ENCODE measurements around the gene HBQ1.
"Not testable (repeated sequence)": the region's sequence is repeated elsewhere in the genome, so short reads cannot be mapped to it uniquely, and the experiment has no call there.

HBQ1 gene

DNA sequence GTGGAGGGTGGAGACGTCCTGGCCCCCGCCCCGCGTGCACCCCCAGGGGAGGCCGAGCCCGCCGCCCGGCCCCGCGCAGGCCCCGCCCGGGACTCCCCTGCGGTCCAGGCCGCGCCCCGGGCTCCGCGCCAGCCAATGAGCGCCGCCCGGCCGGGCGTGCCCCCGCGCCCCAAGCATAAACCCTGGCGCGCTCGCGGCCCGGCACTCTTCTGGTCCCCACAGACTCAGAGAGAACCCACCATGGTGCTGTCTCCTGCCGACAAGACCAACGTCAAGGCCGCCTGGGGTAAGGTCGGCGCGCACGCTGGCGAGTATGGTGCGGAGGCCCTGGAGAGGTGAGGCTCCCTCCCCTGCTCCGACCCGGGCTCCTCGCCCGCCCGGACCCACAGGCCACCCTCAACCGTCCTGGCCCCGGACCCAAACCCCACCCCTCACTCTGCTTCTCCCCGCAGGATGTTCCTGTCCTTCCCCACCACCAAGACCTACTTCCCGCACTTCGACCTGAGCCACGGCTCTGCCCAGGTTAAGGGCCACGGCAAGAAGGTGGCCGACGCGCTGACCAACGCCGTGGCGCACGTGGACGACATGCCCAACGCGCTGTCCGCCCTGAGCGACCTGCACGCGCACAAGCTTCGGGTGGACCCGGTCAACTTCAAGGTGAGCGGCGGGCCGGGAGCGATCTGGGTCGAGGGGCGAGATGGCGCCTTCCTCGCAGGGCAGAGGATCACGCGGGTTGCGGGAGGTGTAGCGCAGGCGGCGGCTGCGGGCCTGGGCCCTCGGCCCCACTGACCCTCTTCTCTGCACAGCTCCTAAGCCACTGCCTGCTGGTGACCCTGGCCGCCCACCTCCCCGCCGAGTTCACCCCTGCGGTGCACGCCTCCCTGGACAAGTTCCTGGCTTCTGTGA is 3.5 kb upstream of the HBQ1 start, which contains the start of gene HBA1:
TSS of gene HBA1 (plus strand) at position 204 of the 906 bp plus-strand sequence. CDS start at position 241, 37 bp downstream.
- DNase-seq: not testable (repeated sequence)

DNA sequence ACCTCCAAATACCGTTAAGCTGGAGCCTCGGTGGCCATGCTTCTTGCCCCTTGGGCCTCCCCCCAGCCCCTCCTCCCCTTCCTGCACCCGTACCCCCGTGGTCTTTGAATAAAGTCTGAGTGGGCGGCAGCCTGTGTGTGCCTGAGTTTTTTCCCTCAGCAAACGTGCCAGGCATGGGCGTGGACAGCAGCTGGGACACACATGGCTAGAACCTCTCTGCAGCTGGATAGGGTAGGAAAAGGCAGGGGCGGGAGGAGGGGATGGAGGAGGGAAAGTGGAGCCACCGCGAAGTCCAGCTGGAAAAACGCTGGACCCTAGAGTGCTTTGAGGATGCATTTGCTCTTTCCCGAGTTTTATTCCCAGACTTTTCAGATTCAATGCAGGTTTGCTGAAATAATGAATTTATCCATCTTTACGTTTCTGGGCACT is 2.9 kb upstream of the HBQ1 start:
- no peak for DNase-seq

DNA sequence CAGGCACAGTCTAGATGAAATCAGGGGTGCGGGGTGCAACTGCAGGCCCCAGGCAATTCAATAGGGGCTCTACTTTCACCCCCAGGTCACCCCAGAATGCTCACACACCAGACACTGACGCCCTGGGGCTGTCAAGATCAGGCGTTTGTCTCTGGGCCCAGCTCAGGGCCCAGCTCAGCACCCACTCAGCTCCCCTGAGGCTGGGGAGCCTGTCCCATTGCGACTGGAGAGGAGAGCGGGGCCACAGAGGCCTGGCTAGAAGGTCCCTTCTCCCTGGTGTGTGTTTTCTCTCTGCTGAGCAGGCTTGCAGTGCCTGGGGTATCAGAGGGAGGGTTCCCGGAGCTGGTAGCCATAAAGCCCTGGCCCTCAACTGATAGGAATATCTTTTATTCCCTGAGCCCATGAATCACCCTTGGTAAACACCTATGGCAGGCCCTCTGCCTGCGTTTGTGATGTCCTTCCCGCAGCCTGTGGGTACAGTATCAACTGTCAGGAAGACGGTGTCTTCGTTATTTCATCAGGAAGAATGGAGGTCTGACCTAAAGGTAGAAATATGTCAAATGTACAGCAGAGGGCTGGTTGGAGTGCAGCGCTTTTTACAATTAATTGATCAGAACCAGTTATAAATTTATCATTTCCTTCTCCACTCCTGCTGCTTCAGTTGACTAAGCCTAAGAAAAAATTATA is 2.1 kb upstream of the HBQ1 start:
- DNase-seq: no peak

DNA sequence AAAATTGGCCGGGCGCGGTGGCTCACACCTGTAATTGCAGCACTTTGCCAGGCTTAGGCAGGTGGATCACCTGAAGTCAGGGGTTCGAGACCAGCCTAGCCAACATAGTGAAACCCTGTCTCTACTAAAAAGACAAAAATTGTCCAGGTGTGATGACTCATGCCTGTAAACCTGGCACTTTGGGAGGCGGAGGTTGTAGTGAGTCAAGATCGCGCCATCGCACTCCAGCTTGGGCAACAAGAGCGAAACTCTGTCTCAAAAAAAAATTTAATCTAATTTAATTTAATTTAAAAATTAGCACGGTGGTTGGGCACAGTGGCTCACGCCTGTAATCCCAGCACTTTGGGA is 1.6 kb upstream of the HBQ1 start:
- no peak for DNase-seq

DNA sequence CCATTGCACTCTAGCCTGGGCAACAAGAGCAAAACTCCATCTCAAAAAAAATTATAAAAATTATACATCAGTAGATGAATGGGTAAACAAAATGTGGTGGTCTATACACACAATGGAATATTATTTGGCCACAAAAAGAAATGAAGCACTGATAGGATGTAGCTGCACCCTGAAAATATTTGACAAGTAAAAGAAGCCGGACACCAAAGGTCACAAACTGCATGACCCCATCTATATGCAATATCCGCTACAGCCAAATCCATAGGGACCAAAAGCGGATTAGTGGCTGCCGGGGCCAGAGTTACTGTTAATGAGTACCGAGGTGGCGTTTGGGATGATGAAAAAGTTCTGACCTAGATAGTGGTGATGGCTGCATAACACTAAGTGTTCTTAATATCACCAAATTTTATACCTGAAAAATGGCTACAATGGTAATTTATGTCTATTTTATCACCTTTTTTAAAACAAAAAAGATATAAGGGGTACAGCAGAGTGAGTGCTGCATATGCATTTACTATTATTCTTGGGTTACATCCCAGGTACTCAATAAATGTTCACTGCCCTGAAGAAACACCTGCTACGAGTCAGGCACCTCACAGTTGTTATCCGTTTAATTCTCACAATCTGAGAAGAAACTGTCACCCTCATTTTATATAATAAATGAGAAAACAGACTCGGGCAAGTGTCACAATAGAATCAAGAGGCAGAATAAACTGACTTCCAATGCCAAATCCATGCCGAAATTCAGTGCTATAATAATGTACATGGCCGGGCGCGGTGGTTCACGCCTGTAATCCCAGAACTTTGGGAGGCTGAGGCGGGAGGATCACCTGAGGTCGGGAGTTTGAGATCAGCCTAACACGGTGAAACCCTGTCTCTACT is 807 bp upstream of the HBQ1 start:
- DNase-seq: no peak

DNA sequence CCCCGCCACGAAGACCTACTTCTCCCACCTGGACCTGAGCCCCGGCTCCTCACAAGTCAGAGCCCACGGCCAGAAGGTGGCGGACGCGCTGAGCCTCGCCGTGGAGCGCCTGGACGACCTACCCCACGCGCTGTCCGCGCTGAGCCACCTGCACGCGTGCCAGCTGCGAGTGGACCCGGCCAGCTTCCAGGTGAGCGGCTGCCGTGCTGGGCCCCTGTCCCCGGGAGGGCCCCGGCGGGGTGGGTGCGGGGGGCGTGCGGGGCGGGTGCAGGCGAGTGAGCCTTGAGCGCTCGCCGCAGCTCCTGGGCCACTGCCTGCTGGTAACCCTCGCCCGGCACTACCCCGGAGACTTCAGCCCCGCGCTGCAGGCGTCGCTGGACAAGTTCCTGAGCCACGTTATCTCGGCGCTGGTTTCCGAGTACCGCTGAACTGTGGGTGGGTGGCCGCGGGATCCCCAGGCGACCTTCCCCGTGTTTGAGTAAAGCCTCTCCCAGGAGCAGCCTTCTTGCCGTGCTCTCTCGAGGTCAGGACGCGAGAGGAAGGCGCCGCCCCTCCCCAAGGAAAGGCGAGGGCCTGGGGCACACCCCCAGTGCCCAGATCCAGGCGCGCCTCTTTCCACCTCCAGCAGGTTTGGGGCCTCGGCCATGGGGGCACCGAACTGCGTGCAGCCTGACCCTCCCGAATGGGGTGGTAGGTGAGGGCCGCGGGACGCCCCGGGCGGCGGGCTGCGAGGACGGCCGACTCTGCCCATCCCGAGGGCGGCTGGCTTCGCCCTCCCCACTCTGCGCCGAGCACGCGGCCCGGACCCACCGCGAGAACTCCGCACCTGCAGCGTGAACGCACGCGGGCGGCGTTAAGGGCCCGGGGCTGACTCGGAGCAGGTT is 664 bp downstream of the HBQ1 start:
- DNase-seq: peak in 1 of 2 donors; percentile 51

DNA sequence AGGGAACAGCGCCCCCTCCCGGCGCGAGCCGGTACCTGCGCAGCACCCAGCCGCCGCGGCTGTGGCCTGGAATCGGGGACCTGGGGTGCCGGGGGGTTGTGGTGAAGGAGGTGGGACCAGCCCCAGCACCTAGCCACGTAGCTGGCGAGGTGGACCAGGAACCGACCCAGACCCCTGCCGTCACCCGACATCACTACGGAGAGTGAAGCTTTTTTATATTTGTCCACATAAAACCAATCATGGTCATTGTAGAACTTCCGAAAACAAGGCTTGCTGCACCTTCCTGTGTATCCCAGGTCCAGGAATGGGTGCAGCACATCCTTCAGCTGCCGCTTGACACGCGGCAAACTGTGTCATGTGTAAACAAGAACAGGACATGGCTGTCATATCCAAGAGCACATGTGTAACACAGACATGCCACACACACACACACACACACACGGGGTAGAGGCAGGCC is 1.3 kb downstream of the HBQ1 start:
- DNase-seq: peak; percentile 3 to 58

DNA sequence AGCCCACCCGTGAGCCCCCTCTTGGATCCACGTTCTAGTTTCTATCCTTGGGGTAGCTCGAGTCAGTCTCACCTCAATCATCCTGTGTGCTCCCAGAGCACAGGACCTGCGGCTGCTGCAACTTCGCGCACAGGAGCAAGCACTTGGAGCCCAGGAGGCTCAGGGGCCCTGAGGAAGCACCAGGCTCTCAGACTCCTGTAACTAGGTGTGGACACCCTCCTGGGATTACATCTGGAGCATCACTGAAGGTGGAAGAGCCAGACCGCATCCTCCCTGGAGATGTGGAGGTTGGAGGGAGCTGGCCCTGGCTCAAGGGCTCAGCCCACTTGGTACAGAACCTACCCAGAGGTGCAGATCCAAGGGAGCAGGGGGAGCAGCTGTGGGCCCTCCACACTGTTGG is 2.7 kb downstream of the HBQ1 start:
- no peak for DNase-seq

DNA sequence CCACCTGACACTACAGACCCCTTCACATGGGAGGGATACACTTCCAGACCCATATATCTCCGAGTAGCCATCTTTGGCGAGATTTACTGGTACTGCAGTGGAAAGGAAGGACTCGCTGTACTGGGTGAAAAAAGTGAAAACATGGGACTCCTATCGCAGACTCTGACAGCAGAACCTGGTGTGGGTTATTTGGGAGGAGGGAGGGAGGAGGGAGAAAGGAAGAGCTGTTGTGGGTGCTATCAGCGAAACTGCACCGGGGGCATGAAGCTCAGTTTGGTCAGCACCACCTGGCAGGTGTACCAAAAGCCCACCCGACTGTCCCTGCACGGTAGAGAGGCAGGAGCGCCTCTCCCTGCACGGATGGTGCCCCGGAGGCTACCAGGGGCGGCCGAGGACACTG is 5.0 kb downstream of the HBQ1 start:
- DNase-seq: no peak

DNA sequence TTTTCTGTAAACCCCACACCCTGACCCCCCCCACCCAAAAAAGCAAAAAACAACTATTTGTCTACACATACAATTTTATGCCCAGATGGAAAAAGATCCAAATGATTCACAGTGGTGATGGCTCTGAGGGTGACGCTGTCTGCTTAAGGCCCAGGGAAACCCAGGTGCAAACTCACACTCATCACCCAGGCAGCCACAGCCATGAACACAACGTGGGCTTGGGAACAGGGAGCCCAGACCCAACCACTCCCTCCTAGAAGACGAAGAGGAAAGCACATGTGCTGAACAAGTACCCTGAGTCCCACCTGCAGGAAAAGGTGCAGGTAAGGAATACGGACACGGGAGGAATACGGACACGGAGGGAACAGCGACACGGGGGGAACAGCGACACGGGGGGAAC is 5.4 kb downstream of the HBQ1 start:
- no peak for DNase-seq

DNA sequence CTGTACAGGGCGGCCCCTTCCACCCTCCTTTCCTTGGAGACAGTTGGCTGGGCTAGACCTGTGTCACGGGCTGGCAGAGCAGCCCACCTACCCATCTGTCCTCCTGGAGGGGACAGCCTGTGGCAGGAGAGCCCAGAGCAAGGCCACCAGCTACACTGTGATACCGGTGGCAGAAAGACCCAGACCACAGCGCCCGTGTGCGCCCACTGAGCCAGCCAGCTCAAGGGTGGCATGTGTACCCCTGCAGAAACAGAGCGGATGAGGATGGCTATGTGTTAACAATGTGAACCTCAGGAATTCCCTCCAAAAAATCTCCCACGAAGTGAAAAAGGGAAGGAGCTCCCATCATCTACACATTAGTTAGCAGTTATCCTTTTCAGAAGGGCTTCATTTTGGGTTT is 7.1 kb downstream of the HBQ1 start:
- no peak for DNase-seq

DNA sequence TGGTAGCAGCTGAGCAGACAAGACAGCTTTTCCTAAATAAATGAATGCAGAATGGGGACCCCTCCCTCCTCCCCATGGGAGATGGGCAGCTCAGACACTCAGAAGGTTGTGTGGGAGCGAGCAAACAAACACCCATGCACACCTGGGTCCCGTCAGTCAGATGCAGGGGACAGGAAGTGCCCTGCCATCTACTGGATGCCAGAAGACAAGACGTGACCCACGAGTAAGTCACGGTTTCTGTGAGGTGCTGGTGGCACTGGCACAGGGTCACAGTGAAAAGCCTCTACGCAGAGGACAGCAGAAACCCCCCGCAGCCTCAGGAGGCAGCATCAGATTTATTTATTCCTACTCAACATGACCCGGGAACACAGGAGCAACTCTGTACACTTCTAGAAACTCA is 8.4 kb downstream of the HBQ1 start:
- DNase-seq: no peak

DNA sequence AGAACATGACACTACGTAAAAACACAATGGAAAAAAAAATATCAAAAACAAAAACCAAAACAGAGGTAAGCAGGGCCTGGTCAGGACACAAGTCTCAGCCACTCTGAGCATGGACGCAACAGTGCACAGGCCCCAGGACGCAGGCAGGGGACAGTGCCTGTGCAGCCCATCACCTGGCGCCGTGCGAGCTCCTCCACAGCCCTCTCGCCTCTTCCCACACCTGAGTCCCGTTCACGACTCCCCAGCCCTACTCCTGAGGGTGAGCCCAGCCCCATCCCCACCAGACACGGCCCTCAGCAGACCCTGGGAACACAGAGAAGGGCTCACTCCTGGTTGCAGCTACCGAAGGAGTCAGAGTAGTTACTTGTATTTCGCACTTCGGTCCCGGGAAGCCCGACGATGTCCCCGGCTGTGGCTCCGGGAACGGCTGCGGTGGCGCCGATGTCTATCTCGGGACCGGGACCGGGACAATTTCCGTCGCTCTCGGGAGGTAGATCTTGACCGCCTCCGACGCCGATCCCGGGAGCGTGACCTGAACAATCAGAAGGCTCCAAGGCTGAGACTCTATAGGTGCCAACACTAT is 9.4 kb downstream of the HBQ1 start:
- DNase-seq: no peak

DNA sequence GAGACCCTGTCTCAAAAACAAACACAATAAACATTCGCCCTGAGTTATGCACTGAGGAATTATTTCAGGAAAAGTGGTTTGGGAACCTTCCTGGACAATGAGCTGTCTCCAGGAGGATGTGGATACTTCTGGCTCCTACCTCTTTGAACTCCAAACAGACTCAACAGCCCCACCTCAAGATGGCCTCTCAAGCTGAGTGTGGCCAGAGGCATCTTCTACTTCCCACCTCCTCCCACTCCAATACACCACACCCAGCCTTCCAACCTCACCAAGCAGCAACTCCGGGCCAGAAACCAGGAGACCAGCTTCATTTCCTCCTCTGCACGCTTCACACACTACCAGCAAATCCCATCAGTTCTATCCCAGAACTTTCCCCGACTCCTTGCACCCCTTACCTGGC is 11.6 kb downstream of the HBQ1 start:
- DNase-seq: no peak

DNA sequence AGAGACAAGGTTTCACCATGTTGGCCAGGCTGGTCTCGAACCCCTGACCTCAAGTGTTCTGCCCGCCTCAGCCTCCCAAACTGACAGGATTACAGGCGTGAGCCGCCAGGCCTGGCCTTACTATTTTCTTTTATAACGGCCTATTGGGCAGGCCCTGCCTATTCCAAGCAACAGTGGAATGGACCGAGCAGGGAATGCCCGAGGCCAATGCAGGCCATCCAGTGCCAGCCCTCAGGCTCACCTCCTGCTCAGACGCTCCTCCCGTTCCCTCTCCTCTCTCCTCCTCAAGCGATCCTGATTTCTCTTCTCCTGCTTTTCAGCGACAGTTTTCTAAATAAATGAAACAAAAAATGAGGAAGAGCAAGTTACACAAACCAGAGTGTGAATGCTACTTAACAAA is 12.4 kb downstream of the HBQ1 start:
- no peak for DNase-seq

DNA sequence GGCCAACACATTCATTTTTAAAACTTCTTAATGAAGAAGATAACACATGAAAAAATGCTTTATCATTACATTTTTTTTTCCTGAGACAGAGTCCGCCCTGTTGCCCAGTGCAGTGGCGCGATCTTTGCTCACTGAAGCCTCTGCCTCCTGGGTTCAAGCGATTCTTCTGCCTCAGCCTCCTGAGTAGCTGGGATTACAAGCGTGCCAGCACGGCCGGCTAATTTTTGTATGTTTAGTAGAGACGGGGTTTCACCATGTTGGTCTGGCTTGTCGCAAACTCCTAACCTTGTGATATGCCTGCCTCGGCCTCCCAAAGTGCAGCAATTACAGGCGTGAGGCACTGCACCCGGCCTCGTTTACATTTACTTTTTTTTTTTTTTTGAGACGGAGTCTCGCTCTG is 13.2 kb downstream of the HBQ1 start:
- no peak for DNase-seq

DNA sequence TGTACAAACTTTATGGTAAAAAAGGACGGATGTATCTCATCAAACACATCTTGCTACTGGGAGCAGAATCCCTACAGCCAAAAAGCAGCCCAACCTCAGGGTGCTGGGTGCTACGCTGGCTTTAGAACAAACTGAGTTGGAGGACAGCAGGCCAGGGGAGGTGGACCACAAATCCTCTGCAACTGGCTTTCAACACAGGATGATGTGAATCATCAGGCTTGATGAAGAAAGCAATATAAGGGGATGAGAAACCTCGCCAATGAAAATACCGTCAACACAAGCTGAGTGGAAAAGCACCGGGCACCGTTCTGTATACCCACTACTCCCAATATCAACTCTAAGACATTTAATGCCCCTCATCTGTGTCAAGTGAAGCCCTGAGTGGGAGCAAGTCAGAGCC is 14.3 kb downstream of the HBQ1 start:
- no peak for DNase-seq

DNA sequence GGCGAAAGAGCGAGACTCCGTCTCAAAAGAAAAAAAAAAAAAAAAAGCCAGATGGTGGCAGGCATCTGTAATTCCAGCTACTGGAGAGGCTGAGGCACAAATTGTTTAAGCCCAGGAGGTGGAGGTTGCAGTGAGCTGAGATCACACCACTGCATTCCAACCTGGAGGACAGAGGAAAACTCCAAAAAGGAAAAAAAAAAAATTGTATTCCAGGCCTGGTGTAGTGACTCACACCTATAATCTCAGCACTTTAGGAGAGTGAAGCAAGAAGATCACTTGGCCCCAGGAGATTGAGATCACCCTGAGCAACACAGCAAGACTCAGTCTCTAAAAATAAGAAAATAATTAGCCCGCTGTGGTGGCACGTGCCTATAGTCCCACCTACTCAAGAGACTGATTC is 20.1 kb downstream of the HBQ1 start:
- DNase-seq: no peak

DNA sequence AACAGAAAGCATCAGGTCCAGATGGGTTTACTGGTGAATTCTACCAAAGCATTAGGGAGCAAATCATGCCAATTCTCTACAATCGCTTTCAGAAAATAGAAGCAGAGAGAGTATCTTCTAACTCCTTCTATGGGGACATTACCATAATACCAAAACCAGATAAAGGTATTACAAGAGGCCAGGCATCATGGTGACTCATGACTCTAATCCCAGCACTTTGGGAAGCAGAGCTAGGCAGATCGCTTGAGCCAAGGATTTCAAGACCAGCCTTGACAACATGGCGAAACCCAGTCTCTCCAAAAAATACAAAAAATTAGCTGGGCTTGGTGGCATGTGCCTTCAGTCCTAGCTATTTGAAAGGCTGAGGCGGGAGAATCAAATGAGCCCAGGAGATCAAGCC is 23.0 kb downstream of the HBQ1 start:
- DNase-seq: no peak

DNA sequence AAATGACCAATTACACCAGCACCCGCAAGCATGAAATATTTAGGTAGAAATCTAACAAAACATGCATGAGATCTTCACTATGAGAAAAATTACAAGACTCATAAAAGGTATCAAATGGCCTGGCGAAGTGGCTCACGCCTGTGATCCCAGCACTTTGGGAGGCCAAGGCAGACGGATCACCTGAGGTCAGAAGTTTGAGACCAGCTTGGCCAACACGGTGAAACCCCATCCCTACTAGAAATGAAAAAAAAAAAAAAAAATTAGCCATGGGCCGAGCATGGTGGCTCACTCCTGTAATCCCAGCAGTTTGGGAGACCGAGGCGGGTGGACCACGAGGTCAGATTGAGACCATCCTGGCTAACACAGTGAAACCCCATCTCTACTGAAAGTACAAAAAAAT is 23.8 kb downstream of the HBQ1 start:
- DNase-seq: not testable (repeated sequence)

DNA sequence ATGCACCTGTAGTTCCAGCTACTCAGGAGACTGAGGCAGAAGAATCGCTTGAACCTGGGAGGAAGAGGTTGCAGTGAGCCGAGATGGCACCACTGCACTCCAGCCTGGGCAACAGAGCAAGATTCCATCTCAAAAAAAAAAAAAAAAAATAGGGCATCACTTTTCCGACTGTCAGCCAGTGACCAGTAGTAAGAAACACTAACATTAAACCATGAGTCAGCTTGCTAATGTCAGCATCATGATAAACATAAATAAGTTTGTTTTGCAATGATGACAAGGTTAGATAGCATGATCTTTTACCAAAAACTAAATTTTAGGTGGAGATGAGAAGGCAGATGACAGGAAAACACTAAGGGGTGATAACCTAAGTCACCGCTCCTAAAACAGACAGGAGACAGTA is 29.1 kb downstream of the HBQ1 start:
- DNase-seq: not testable (repeated sequence)
